Gastrocnemius medialis (tissue), 4 donors: ENCODE measurements around the gene AKR1B15.

Experiments used
- CTCF ChIP-seq, 5 experiments: fragments of 450-650 bp in 3 of 5; fragments of 200-600 bp in 2 of 5; sonication (generic) in 2 of 5; IDR thresholded peaks in 4 of 5; conservative IDR thresholded peaks in 1 of 5; 1 replicate in 4 of 5; 2 replicates in 1 of 5; pipeline ENCODE4 v1.5.1; 2016 to 2019; ENCODE audit warnings: antibody characterized with exemption in 5 of 5, mild to moderate bottlenecking in 3 of 5, moderate library complexity in 3 of 5
- POLR2A ChIP-seq, 2 donors: fragments of 450-650 bp; IDR thresholded peaks; one replicate each; pipeline ENCODE4 v1.6.1; 2017; ENCODE audit warnings: antibody characterized with exemption in 2 of 2, mild to moderate bottlenecking in 2 of 2, moderate library complexity in 2 of 2

GRCh38 chr7:134535272-134535918 lies 13.5 kb upstream of the AKR1B15 start:
- TF ChIP-seq CTCF (IDR thresholded peaks at IDR 0.05 in 4 of 5, conservative IDR thresholded peaks at IDR 0.05 in 1 of 5) (no peak), POLR2A (IDR thresholded peaks at IDR 0.05) (no peak)
